ENCODE results near the gene NDUFB5. TPM values are rescaled to one million over a fixed set of nuclear protein-coding genes. Genes with fewer than 3 reads are reported as not detected.

NDUFB5 gene
- total and polyA plus RNA-seq, 9 donors, result 66.6 to 185 (median 71.8) TPM

- WGBS, 3 donors, result 19 to 29% (median 25%) methylated on average over 2 of the region's 2 CpGs
- Histone ChIP-seq H3K27me3 (no peaks in the 10 kb centered on the region), H3K4me1 (ENCODE audit: insufficient read depth) (peaks cover 2% of the 10 kb centered on the region), H3K27ac (no peak overlapping the region), H3K9me3 (no peaks in the 10 kb centered on the region), H3K36me3 (no peaks in the 10 kb centered on the region), H3K4me3 (no peak overlapping the region)
- DNase-seq, result no peak
- TF ChIP-seq POLR2A (IDR thresholded peaks at IDR 0.05) (no peak), EP300 (IDR thresholded peaks at IDR 0.05) (no peak), CTCF (IDR thresholded peaks at IDR 0.05) (no peak)
- intact Hi-C loops (cut with DNase I), result no loop called here
Observed at GRCh38 chr3:179590669-179591068, 13.9 kb upstream of the NDUFB5 start.

GRCh38 chr3:179591313-179591712 lies 13.3 kb upstream of the NDUFB5 start:
- Histone ChIP-seq H3K36me3 (no peaks in the 10 kb centered on the region), H3K9me3 (no peaks in the 10 kb centered on the region), H3K4me3 (no peak overlapping the region), H3K4me1 (ENCODE audit: insufficient read depth) (peaks cover 2% of the 10 kb centered on the region), H3K27ac (no peak overlapping the region), H3K27me3 (no peaks in the 10 kb centered on the region)
- 10 to 22% (median 17%) methylated on average over 1 of the region's 1 CpG for WGBS, 3 donors
- no peak for DNase-seq
- intact Hi-C loops (cut with DNase I), result no loop called here
- TF ChIP-seq CTCF (IDR thresholded peaks at IDR 0.05), result no peak
- no peak for TF ChIP-seq EP300 (IDR thresholded peaks at IDR 0.05)
- no peak for TF ChIP-seq POLR2A (IDR thresholded peaks at IDR 0.05)

- TF ChIP-seq EP300 (IDR thresholded peaks at IDR 0.05), result no peak
- TF ChIP-seq POLR2A (IDR thresholded peaks at IDR 0.05), result no peak
- TF ChIP-seq CTCF (IDR thresholded peaks at IDR 0.05), result no peak
Observed at GRCh38 chr3:179599531-179599930, 5.1 kb upstream of the NDUFB5 start.

GRCh38 chr3:179603321-179603720 lies 1.3 kb upstream of the NDUFB5 start:
- TF ChIP-seq EP300 (IDR thresholded peaks at IDR 0.05), result no peak
- no peak for TF ChIP-seq CTCF (IDR thresholded peaks at IDR 0.05)
- TF ChIP-seq POLR2A (IDR thresholded peaks at IDR 0.05), result no peak
- Histone ChIP-seq H3K36me3 (no peaks in the 10 kb centered on the region), H3K27ac (no peak overlapping the region), H3K9me3 (no peaks in the 10 kb centered on the region), H3K4me3 (peak overlapping the region; percentile 70), H3K4me1 (ENCODE audit: insufficient read depth) (no peaks in the 10 kb centered on the region), H3K27me3 (no peaks in the 10 kb centered on the region)
- no peak for DNase-seq
- 56 to 67% (median 63%) methylated on average over 4 of the region's 4 CpGs for WGBS, 3 donors
- intact Hi-C loops (cut with DNase I), result no loop called here

More at GRCh38 chr3:179599531-179599930, 5.1 kb upstream of the NDUFB5 start:
- Histone ChIP-seq H3K27me3 (no peaks in the 10 kb centered on the region), H3K36me3 (no peaks in the 10 kb centered on the region), H3K4me1 (ENCODE audit: insufficient read depth) (no peaks in the 10 kb centered on the region), H3K27ac (no peak overlapping the region), H3K9me3 (no peaks in the 10 kb centered on the region), H3K4me3 (no peak overlapping the region)
- intact Hi-C loops (cut with DNase I), result no loop called here
- no peak for DNase-seq
- 92 to 95% (median 94%) methylated on average over 4 of the region's 4 CpGs for WGBS, 3 donors

Measured in ovary (tissue), 9 donors.